Measurements from ENCODE around the gene ARSG. TPM values are rescaled to one million over a fixed set of nuclear protein-coding genes. Genes with fewer than 3 reads are reported as not detected.

Gene ARSG
- total and polyA plus RNA-seq, 9 of the 15 experiments (the other 6 are each of a cell fraction or from before 2014, with no cell fraction given), result 1.0 to 5.6 (median 1.8) TPM

DNA sequence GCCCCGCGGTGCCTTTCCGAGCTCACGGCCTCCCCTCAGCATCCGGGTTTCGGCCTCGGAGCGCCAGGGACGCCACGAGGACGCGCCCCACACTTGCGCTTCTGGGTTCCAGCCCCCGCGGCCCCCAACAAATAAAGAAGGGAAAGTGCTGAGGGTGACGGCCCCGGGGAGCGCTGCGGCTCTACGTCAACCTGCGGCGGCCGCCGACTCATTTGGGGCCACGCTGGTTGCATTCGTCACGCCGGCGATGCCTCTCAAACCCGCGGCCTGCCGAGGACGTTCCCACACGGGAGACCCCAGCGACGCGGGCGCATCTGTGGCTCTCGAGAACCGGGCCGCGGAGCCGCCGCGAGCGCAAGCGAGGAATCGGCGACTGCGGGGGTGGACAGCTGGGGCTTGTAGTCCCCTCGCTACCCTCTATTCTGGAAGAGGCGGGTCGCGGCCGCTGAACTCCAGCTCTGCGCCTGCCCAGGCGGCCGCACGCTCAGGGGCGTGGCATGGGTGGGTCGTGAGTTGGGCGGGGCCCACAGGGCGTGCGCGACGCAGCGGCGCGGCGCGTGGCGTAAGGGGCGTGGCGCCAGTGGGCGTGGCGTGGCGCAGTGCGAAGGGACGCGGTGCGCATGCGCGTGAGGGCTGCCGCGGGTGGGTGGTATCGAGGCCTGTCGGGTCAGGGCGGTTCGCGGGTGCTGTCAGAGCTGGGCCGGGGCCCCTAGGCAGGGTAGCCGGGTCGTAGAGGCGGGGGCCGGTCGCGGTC is 43.7 kb upstream of the ARSG start, which contains the start of gene AMZ2 (continued):
- TF ChIP-seq, protein P1, sequence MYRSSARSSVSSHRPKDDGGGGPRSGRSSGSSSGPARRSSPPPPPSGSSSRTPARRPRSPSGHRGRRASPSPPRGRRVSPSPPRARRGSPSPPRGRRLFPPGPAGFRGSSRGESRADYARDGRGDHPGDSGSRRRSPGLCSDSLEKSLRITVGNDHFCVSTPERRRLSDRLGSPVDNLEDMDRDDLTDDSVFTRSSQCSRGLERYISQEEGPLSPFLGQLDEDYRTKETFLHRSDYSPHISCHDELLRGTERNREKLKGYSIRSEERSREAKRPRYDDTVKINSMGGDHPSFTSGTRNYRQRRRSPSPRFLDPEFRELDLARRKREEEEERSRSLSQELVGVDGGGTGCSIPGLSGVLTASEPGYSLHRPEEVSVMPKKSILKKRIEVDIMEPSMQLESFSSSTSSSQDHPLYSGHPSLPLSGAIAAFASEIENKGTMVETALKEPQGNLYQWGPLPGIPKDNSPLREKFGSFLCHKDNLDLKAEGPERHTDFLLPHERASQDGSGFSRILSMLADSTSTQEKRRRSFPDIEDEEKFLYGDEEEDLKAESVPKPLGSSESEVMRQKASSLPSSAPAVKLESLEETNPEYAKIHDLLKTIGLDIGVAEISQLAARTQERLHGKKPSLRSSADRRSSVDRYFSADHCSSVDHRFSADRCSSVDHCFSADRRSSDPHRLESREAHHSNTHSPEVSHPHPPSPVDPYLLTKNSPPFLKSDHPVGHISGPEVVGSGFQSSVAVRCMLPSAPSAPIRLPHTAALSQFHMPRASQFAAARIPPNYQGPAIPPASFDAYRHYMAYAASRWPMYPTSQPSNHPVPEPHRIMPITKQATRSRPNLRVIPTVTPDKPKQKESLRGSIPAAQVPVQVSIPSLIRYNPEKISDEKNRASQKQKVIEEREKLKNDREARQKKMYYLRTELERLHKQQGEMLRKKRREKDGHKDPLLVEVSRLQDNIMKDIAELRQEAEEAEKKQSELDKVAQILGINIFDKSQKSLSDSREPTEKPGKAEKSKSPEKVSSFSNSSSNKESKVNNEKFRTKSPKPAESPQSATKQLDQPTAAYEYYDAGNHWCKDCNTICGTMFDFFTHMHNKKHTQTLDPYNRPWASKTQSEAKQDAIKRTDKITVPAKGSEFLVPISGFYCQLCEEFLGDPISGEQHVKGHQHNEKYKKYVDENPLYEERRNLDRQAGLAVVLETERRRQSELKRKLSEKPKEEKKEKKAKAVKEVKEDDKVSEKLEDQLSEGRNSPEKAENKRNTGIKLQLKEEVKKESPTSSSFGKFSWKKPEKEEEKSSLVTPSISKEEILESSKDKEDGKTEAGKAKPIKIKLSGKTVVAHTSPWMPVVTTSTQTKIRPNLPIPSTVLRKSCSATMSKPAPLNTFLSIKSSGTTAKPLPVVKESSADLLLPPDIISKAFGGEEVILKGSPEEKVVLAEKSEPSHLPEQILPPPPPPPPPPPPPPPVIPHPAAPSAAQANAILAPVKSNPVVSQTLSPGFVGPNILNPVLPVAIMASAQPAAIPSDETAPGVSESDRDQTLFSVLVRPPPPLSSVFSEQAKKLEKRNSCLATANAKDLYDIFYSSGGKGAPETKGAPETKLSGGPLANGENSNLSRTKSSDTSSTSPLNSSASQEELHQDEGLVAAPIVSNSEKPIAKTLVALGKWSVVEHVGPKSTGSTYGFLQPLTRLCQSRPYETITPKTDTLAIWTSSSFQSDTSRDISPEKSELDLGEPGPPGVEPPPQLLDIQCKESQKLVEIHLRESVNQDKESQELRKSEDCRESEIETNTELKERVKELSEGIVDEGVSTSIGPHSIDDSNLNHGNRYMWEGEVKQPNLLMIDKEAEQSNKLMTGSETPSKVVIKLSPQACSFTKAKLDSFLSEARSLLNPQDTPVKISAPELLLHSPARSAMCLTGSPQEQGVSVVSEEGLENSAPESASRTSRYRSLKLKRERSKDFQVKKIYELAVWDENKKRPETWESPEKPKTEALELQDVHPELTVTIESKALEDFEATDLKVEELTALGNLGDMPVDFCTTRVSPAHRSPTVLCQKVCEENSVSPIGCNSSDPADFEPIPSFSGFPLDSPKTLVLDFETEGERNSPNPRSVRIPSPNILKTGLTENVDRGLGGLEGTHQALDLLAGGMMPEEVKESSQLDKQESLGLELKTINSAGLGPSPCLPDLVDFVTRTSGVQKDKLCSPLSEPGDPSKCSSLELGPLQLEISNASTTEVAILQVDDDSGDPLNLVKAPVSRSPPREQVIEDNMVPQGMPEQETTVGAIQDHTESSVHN (IDR thresholded peaks at IDR 0.05; ENCODE audit: borderline replicate concordance in 1 of 2, low read depth in 1 of 2), result no peak
- TF ChIP-seq, protein P2, sequence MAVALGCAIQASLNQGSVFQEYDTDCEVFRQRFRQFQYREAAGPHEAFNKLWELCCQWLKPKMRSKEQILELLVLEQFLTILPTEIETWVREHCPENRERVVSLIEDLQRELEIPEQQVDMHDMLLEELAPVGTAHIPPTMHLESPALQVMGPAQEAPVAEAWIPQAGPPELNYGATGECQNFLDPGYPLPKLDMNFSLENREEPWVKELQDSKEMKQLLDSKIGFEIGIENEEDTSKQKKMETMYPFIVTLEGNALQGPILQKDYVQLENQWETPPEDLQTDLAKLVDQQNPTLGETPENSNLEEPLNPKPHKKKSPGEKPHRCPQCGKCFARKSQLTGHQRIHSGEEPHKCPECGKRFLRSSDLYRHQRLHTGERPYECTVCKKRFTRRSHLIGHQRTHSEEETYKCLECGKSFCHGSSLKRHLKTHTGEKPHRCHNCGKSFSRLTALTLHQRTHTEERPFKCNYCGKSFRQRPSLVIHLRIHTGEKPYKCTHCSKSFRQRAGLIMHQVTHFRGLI (CRISPR knock-in tag; IDR thresholded peaks at IDR 0.05), result no peak
- 0 out of 2 replicates have a peak, but pooled peaks have one; percentile 73 for TF ChIP-seq NR1H2 (CRISPR knock-in tag; IDR thresholded peaks at IDR 0.05)
- TF ChIP-seq ZNF184 (CRISPR knock-in tag; IDR thresholded peaks at IDR 0.05), result no peak
- TF ChIP-seq RFX1 (IDR thresholded peaks at IDR 0.05), result no peak
- TF ChIP-seq, protein P3, sequence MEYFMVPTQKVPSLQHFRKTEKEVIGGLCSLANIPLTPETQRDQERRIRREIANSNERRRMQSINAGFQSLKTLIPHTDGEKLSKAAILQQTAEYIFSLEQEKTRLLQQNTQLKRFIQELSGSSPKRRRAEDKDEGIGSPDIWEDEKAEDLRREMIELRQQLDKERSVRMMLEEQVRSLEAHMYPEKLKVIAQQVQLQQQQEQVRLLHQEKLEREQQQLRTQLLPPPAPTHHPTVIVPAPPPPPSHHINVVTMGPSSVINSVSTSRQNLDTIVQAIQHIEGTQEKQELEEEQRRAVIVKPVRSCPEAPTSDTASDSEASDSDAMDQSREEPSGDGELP (CRISPR knock-in tag; IDR thresholded peaks at IDR 0.05; ENCODE audit: borderline replicate concordance), result peak; percentile 88
- TF ChIP-seq ZBTB7A (IDR thresholded peaks at IDR 0.05; ENCODE audit: borderline replicate concordance, control insufficient read depth, low read depth, low read length), result peak; percentile 56; the same call in 1 of the 2 replicates
- TF ChIP-seq SMARCC2 (IDR thresholded peaks at IDR 0.05; ENCODE audit: low read depth), result no peak
- TF ChIP-seq BRD4 (IDR thresholded peaks at IDR 0.05), result no peak; the same call in 1 of the 2 replicates
- peak; percentile 48; the same call in 1 of the 2 replicates for TF ChIP-seq GATAD2B (IDR thresholded peaks at IDR 0.05; ENCODE audit: borderline replicate concordance)
- TF ChIP-seq CBX8 (IDR thresholded peaks at IDR 0.05; ENCODE audit: borderline replicate concordance, extremely low read depth, low read depth, low read length, poor library complexity, severe bottlenecking), result no peak
- no peak; the same call in 1 of the 2 replicates for TF ChIP-seq MYC (IDR thresholded peaks at IDR 0.05; ENCODE audit: low read depth, low read length)
- TF ChIP-seq MYC (CRISPR knock-in tag; IDR thresholded peaks at IDR 0.05; ENCODE audit: borderline replicate concordance, low read depth), result peak; percentile 79; the same call in 1 of the 2 replicates
- peak; percentile 72; the same call in 1 of the 2 replicates for TF ChIP-seq ZBTB1 (CRISPR knock-in tag; IDR thresholded peaks at IDR 0.05; ENCODE audit: borderline replicate concordance, low read depth)
- TF ChIP-seq HNRNPK (IDR thresholded peaks at IDR 0.05; ENCODE audit: low read depth, low read length, poor library complexity, severe bottlenecking), result no peak
- TF ChIP-seq ZNF282 (CRISPR knock-in tag; IDR thresholded peaks at IDR 0.05), result no peak
